Mammary epithelial cell (primary cell): ENCODE results near the gene PPIE.

Experiments
- EZH2 ChIP-seq: IDR thresholded peaks from 2 replicates; pipeline ENCODE4 v1.6.1; 2012; ENCODE audit warnings: low read length, inconsistent platforms, borderline replicate concordance
- TF ChIP-seq, protein P1 (sequence below), 2 donors: IDR thresholded peaks in 1 of 2; conservative IDR thresholded peaks in 1 of 2; 2 replicates each; pipeline ENCODE4 v1.5.1; 2011 to 2012; ENCODE audit warnings: inconsistent platforms in 2 of 2, low read length in 2 of 2, mild to moderate bottlenecking in 2 of 2, control low read depth in 1 of 2, low read depth in 1 of 2; ENCODE audit not compliant: insufficient read depth in 1 of 2; ENCODE audit errors: extremely low read depth in 1 of 2

DNA sequence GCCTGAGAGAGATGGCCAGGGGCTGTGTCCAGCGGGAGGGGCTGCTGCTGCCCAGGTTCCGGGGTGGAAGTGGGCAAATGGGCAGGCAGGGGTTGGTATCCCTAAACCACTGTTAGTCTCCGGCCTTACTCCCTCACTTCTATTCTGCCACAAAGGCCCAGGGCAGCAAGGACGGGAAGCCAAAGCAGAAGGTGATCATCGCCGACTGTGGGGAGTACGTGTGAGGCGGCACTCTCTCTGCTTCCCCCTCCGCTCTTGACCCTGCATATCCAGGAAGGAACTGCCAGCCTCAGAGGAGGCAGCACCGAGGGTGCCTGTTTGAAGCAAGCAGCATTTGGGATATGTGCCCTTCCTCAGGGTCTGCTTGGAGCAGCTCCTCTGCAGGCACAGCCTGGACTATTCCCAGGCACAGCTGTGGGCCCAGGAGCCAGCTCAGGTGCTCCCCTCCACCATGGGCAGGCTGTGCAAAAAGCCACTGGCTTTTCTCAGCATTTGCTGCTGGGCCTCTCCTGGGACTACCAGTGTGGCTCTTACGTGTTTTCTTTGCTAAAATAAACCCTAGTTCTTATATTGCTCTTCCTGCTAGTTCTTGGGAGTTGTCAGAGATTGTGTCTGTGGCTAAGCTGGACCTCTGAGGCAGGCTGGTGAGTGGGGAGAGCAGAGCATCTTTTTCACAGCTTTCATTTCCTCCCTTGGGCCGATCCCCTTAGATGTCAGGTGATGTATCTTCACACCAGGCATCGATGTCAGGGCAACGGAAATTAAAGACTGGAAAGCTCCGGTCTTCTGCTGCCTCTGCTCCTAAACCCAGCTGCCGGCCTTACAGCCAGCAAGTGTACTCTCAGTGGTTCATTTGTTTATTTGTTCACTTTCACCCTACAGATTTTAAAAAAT, 14.7 kb downstream of the PPIE start:
- TF ChIP-seq, protein P1, sequence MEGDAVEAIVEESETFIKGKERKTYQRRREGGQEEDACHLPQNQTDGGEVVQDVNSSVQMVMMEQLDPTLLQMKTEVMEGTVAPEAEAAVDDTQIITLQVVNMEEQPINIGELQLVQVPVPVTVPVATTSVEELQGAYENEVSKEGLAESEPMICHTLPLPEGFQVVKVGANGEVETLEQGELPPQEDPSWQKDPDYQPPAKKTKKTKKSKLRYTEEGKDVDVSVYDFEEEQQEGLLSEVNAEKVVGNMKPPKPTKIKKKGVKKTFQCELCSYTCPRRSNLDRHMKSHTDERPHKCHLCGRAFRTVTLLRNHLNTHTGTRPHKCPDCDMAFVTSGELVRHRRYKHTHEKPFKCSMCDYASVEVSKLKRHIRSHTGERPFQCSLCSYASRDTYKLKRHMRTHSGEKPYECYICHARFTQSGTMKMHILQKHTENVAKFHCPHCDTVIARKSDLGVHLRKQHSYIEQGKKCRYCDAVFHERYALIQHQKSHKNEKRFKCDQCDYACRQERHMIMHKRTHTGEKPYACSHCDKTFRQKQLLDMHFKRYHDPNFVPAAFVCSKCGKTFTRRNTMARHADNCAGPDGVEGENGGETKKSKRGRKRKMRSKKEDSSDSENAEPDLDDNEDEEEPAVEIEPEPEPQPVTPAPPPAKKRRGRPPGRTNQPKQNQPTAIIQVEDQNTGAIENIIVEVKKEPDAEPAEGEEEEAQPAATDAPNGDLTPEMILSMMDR (conservative IDR thresholded peaks at IDR 0.05 in 1 of 2, IDR thresholded peaks at IDR 0.05 in 1 of 2; ENCODE audit: extremely low read depth in 1 of 2, insufficient read depth in 1 of 2, low read depth in 1 of 2, low read length in 2 of 2): no peak
- TF ChIP-seq EZH2: no peak
